ENCODE data around the gene USP10.

DNA sequence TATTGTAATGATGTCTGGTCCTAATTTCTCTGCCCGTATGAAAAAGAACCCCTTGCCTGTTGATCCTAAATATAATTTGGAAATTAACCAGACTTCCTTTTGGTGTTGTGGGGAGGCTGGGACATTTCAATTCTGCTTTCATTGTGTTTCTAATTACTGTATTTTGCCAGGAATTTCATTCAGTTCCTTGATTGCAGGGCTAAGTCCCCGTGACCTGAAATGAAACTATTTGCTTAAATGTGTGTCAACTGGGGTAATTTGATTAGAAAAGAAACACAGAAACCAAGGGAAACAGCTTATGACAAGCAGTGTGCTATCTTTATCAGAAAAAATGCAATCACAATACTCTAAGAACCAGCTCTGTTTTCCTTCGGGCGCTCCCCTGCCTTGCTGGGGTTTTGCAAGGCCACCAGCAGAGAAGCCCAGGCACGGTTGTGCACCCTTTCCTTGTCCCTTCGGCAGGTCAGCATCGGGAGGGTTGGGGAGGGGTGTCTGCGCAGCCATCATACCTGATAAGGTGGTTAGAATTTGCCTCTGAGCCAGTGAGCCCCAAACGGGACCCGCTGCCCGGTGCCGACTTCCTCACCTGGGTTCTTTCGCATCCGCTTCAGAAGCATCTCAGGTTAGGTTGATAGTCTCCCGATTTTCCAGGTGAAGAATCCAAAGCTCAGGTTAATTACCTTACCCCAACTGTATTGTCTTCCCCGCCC is 32.0 kb upstream of the USP10 start:
- TF ChIP-seq, protein P1, sequence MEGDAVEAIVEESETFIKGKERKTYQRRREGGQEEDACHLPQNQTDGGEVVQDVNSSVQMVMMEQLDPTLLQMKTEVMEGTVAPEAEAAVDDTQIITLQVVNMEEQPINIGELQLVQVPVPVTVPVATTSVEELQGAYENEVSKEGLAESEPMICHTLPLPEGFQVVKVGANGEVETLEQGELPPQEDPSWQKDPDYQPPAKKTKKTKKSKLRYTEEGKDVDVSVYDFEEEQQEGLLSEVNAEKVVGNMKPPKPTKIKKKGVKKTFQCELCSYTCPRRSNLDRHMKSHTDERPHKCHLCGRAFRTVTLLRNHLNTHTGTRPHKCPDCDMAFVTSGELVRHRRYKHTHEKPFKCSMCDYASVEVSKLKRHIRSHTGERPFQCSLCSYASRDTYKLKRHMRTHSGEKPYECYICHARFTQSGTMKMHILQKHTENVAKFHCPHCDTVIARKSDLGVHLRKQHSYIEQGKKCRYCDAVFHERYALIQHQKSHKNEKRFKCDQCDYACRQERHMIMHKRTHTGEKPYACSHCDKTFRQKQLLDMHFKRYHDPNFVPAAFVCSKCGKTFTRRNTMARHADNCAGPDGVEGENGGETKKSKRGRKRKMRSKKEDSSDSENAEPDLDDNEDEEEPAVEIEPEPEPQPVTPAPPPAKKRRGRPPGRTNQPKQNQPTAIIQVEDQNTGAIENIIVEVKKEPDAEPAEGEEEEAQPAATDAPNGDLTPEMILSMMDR (IDR thresholded peaks at IDR 0.05) = no peak
- TF ChIP-seq POLR2A (IDR thresholded peaks at IDR 0.05) = no peak
